Panc1 (cell line): Measurements from ENCODE around the gene MAP1B. TPM values are rescaled to one million over a fixed set of nuclear protein-coding genes. Genes with fewer than 3 reads are reported as not detected.

Experiments used
- ATAC-seq: fragments of 200-7000 bp; cut with Tn5 transposase; 2 replicates; pipeline ENCODE4 v1.9.1; 2020; ENCODE audit warnings: mild to moderate bottlenecking, moderate library complexity
- BruUV-seq: library from RNA; stranded (reverse); fragments of 400-500 nt; replicated peaks from 2 replicates; lab custom pipeline; 2021; lab: Mats Ljungman, UMichigan
- CTCF ChIA-PET: fragments of 300-600 bp; sonication (Branson Sonifier 250); formaldehyde crosslinking; loops from one replicate; lab custom pipeline; 2022; ENCODE audit warnings: antibody characterized with exemption; lab: Charles Lee
- POLR2A ChIA-PET: fragments of 300-600 bp; sonication (Branson Sonifier 250); formaldehyde crosslinking; loops from one replicate; lab custom pipeline; 2022; ENCODE audit warnings: antibody characterized with exemption; lab: Charles Lee
- DNase-seq: peaks from one replicate; pipeline ENCODE4 v3.0.0-alpha.2; 2010; ENCODE audit warnings: low read depth, low spot score
- H3K27ac ChIP-seq: 2 replicates; pipeline ENCODE4 v1.5.1; 2011; ENCODE audit warnings: mild to moderate bottlenecking, low read length, inconsistent platforms
- H3K27me3 ChIP-seq: fragments of 200-500 bp; sonication (Bioruptor generic); 2 replicates; pipeline ENCODE4 v1.6.0; 2014; ENCODE audit warnings: low read length, inconsistent platforms; ENCODE audit not compliant: control insufficient read depth, insufficient read depth
- H3K36me3 ChIP-seq: fragments of 200-500 bp; sonication (Bioruptor generic); 2 replicates; pipeline ENCODE4 v1.5.1; 2014; ENCODE audit warnings: inconsistent platforms, mild to moderate bottlenecking, low read length, moderate library complexity; ENCODE audit not compliant: control insufficient read depth, insufficient read depth
- H3K4me1 ChIP-seq: 2 replicates; pipeline ENCODE4 v1.5.1; 2011; ENCODE audit warnings: inconsistent platforms, mild to moderate bottlenecking, low read length, moderate library complexity; ENCODE audit not compliant: control insufficient read depth, insufficient read depth
- H3K4me3 ChIP-seq, 2 experiments: 2 replicates each; pipeline ENCODE4 v1.5.1; 2011 to 2012; ENCODE audit warnings: low read depth in 2 of 2, low read length in 2 of 2, mild to moderate bottlenecking in 2 of 2, inconsistent platforms in 1 of 2, moderate library complexity in 1 of 2
- H3K9me3 ChIP-seq: fragments of 200-500 bp; sonication (Bioruptor generic); 2 replicates; pipeline ENCODE4 v1.5.1; 2014; ENCODE audit warnings: low read depth, mild to moderate bottlenecking, inconsistent platforms, low read length, moderate library complexity; ENCODE audit not compliant: control insufficient read depth, insufficient read depth
- CTCF ChIP-seq: fragments of 450-650 bp; IDR thresholded peaks from 2 replicates; pipeline ENCODE4 v1.5.1; 2017; ENCODE audit warnings: mild to moderate bottlenecking
- POLR2AphosphoS5 ChIP-seq: IDR thresholded peaks from 2 replicates; pipeline ENCODE4 v1.6.1; 2012; ENCODE audit warnings: mild to moderate bottlenecking, low read depth, low read length, moderate library complexity
- REST ChIP-seq, 2 experiments: IDR thresholded peaks; 2 replicates each; pipeline ENCODE4 v1.6.1; 2011 to 2012; ENCODE audit warnings: low read depth in 2 of 2, control low read depth in 1 of 2, low read length in 1 of 2, mild to moderate bottlenecking in 1 of 2, moderate library complexity in 1 of 2; ENCODE audit not compliant: insufficient read depth in 1 of 2
- SIN3A ChIP-seq: IDR thresholded peaks from 2 replicates; pipeline ENCODE4 v1.6.1; 2012; ENCODE audit warnings: low read depth, mild to moderate bottlenecking, low read length, moderate library complexity, borderline replicate concordance; ENCODE audit not compliant: insufficient read depth
- TCF7L2 ChIP-seq: IDR thresholded peaks from 2 replicates; pipeline ENCODE4 v1.6.1; 2011; ENCODE audit warnings: mild to moderate bottlenecking, low read depth, low read length, inconsistent platforms
- in situ Hi-C: cut with HindIII; loops from 2 replicates; pipeline ENCODE4 v1.10.0; 2016; ENCODE audit warnings: low sequenced_read_pairs, low pct_unique_long_range_greater_than_20kb
- intact Hi-C: fragments of 100-400 bp; cut with micrococcal nuclease; formaldehyde crosslinking; loops from one replicate; pipeline ENCODE4 v1.10.0; 2022; ENCODE audit not compliant: unreplicated experiment
- total RNA-seq: library from RNA; stranded (reverse); gene quantifications from one replicate; pipeline ENCODE4 v1.2.1, GENCODE V29; 2021; ENCODE audit not compliant: unreplicated experiment

MAP1B gene
- total RNA-seq, 1 experiment from 2014 or later = 82.3 TPM

- Histone ChIP-seq H3K36me3 (no peaks in the 10 kb centered on the region), H3K4me3 (no peak overlapping the region), H3K4me1 (no peaks in the 10 kb centered on the region), H3K27ac (no peak overlapping the region), H3K9me3 (no peaks in the 10 kb centered on the region), H3K27me3 (no peaks in the 10 kb centered on the region)
- ChIA-PET POLR2A (no interaction called here), CTCF (no interaction called here)
- TF ChIP-seq TCF7L2 = no peak
- BruUV-seq = no TSS peak
- in situ Hi-C loops = no loop called here
- intact Hi-C loops = no loop called here
- DNase-seq (no peak), ATAC-seq (no peak)
Observed at GRCh38 chr5:72166070-72166979, 59.0 kb downstream of the MAP1B start.

GRCh38 chr5:72167257-72167656 lies 60.0 kb downstream of the MAP1B start:
- intact Hi-C loops (no loop called here), in situ Hi-C loops (no loop called here)
- no peak overlapping the region for H3K4me3 ChIP-seq
- H3K9me3 ChIP-seq = no peaks in the 10 kb centered on the region
- DNase-seq (no peak), ATAC-seq (no peak)
- H3K27me3 ChIP-seq = no peaks in the 10 kb centered on the region
- ChIA-PET POLR2A (no interaction called here), CTCF (no interaction called here)
- TF ChIP-seq CTCF = no peak
- TF ChIP-seq POLR2AphosphoS5 = no peak
- TF ChIP-seq SIN3A = no peak
- no peak for TF ChIP-seq TCF7L2
- no peak for TF ChIP-seq REST (IDR thresholded peaks at IDR 0.05; ENCODE audit: insufficient read depth in 1 of 2, low read depth in 2 of 2, low read length in 1 of 2)
- H3K27ac ChIP-seq = no peak overlapping the region
- no peaks in the 10 kb centered on the region for H3K36me3 ChIP-seq
- BruUV-seq = no TSS peak
- H3K4me1 ChIP-seq = no peaks in the 10 kb centered on the region

GRCh38 chr5:72167804-72168203 lies 60.5 kb downstream of the MAP1B start:
- POLR2A ChIA-PET = no interaction called here
- Histone ChIP-seq H3K27ac (no peak overlapping the region), H3K4me3 (no peak overlapping the region), H3K36me3 (no peaks in the 10 kb centered on the region), H3K9me3 (no peaks in the 10 kb centered on the region), H3K27me3 (no peaks in the 10 kb centered on the region), H3K4me1 (no peaks in the 10 kb centered on the region)
- no peak for TF ChIP-seq TCF7L2
- TF ChIP-seq CTCF = no peak
- TF ChIP-seq POLR2AphosphoS5 = no peak
- no peak for TF ChIP-seq REST (IDR thresholded peaks at IDR 0.05; ENCODE audit: insufficient read depth in 1 of 2, low read depth in 2 of 2, low read length in 1 of 2)
- TF ChIP-seq SIN3A = no peak
- in situ Hi-C loops (no loop called here), intact Hi-C loops (no loop called here)
- BruUV-seq = no TSS peak
- CTCF ChIA-PET = no interaction called here
- ATAC-seq = no peak
- DNase-seq = no peak
